HepG2 (cell line): ENCODE results near the gene LRSAM1. TPM values are rescaled to one million over a fixed set of nuclear protein-coding genes. Genes with fewer than 3 reads are reported as not detected.
A peak's percentile ranks its signal among the peaks of the same experiment; 100 is the strongest.

Experiments used
- ATF5 ChIP-seq: sonication (generic); formaldehyde crosslinking; IDR thresholded peaks from 2 replicates; pipeline ENCODE4 v1.4.0; 2020; ENCODE audit warnings: mild to moderate bottlenecking, low read depth, missing genetic modification reagents
- CREM ChIP-seq, 2 experiments: sonication (generic) in 1 of 2; formaldehyde crosslinking in 1 of 2; IDR thresholded peaks; 2 replicates each; pipeline versions ENCODE4 v1.4.0 to v1.6.1; 2016 to 2020; ENCODE audit warnings: antibody characterized with exemption in 1 of 2, mild to moderate bottlenecking in 1 of 2, missing genetic modification reagents in 1 of 2
- DDIT3 ChIP-seq: sonication (generic); formaldehyde crosslinking; IDR thresholded peaks from 2 replicates; pipeline ENCODE4 v1.4.0; 2020; ENCODE audit warnings: mild to moderate bottlenecking, missing genetic modification reagents
- DR1 ChIP-seq: sonication (generic); formaldehyde crosslinking; IDR thresholded peaks from 2 replicates; pipeline ENCODE4 v1.8.0; 2021; ENCODE audit warnings: mild to moderate bottlenecking, missing genetic modification reagents, inconsistent platforms
- EZH2 ChIP-seq: conservative IDR thresholded peaks from 2 replicates; pipeline ENCODE4 v1.6.1; 2012; ENCODE audit warnings: mild to moderate bottlenecking, low read depth, low read length, moderate library complexity
- HDAC6 ChIP-seq: fragments of 200-600 bp; sonication (generic); IDR thresholded peaks from 2 replicates; pipeline ENCODE4 v1.7.0; 2017; ENCODE audit warnings: mild to moderate bottlenecking, antibody characterized with exemption, low read length, low read depth
- HNRNPLL ChIP-seq: fragments of 200-400 bp; formaldehyde crosslinking; IDR thresholded peaks from 2 replicates; pipeline ENCODE4 v1.6.1; 2017; ENCODE audit warnings: mild to moderate bottlenecking, low read depth, low read length; ENCODE audit not compliant: poor library complexity, severe bottlenecking
- KAT7 ChIP-seq: IDR thresholded peaks from 2 replicates; pipeline ENCODE4 v1.6.1; 2018; ENCODE audit warnings: borderline replicate concordance, missing compliant biosample characterization
- KMT2A ChIP-seq: sonication (generic); formaldehyde crosslinking; IDR thresholded peaks from 2 replicates; pipeline ENCODE4 v1.4.0; 2020; ENCODE audit warnings: missing genetic modification reagents
- ZBTB25 ChIP-seq: IDR thresholded peaks from 2 replicates; pipeline ENCODE4 v1.6.1; 2018; ENCODE audit warnings: missing genetic modification reagents
- ZFP36 ChIP-seq: fragments of 150-350 bp; IDR thresholded peaks from 2 replicates; pipeline ENCODE4 v1.6.1; 2018; ENCODE audit warnings: borderline replicate concordance, low read length, low read depth; ENCODE audit not compliant: partially characterized antibody
- ZNF256 ChIP-seq: sonication (generic); formaldehyde crosslinking; conservative IDR thresholded peaks from 2 replicates; pipeline ENCODE4 v1.4.0; 2020; ENCODE audit warnings: missing genetic modification reagents
- ZNF460 ChIP-seq: sonication (generic); formaldehyde crosslinking; IDR thresholded peaks from 2 replicates; pipeline ENCODE4 v1.5.1; 2020; ENCODE audit warnings: missing genetic modification reagents, mild to moderate bottlenecking, borderline replicate concordance
- ZNF556 ChIP-seq: sonication (generic); formaldehyde crosslinking; IDR thresholded peaks from 2 replicates; pipeline ENCODE4 v1.4.0; 2020; ENCODE audit warnings: mild to moderate bottlenecking, missing genetic modification reagents, borderline replicate concordance
- ZNF562 ChIP-seq: sonication (generic); formaldehyde crosslinking; IDR thresholded peaks from 2 replicates; pipeline ENCODE4 v1.8.0; 2022; ENCODE audit warnings: missing genetic modification reagents, borderline replicate concordance
- ZNF574 ChIP-seq: sonication (generic); formaldehyde crosslinking; IDR thresholded peaks from 2 replicates; pipeline ENCODE4 v1.4.0; 2020; ENCODE audit warnings: missing genetic modification reagents
- ZNF639 ChIP-seq: conservative IDR thresholded peaks from 2 replicates; pipeline ENCODE4 v1.6.1; 2018; ENCODE audit warnings: missing genetic modification reagents
- ZNF782 ChIP-seq: sonication (generic); formaldehyde crosslinking; IDR thresholded peaks from 2 replicates; pipeline ENCODE4 v1.4.0; 2020; ENCODE audit warnings: missing genetic modification reagents, mild to moderate bottlenecking, borderline replicate concordance
- polyA plus RNA-seq, 8 experiments: library from polyadenylated mRNA; depleted of rRNA in 3 of 8; stranded (reverse) in 7 of 8; unstranded in 1 of 8; fragments of >200 nt; fragmentation: Illumina TruSeq in 4 of 8; extraction: Trizol in 4 of 8; gene quantifications; 2 replicates each; pipeline versions ENCODE4 v1.2.1 to v1.2.3, GENCODE V29; 2011 to 2016; ENCODE audit warnings: low read depth in 4 of 8, missing spikeins in 1 of 8, mixed read lengths in 1 of 8; ENCODE audit not compliant: insufficient read depth in 1 of 8
- total RNA-seq, 5 experiments: library from RNA; depleted of rRNA; stranded (reverse); fragments of >200 nt; fragmentation: Illumina TruSeq; extraction: Trizol; gene quantifications; 2 replicates each; pipeline ENCODE4 v1.2.3, GENCODE V29; 2016; ENCODE audit warnings: low read depth in 1 of 5
- TF ChIP-seq, protein P1 (sequence below): sonication (generic); formaldehyde crosslinking; IDR thresholded peaks from 2 replicates; pipeline ENCODE4 v1.4.0; 2020; ENCODE audit warnings: missing genetic modification reagents, borderline replicate concordance

The LRSAM1 gene
- total and polyA plus RNA-seq, 2 of the 13 experiments (the other 11 are each of a cell fraction or from before 2014, with no cell fraction given) = 8.7 to 10.2 TPM

- TF ChIP-seq ZNF574 (CRISPR knock-in tag) (peak; percentile 94), ATF5 (CRISPR knock-in tag) (no peak), KAT7 (CRISPR knock-in tag) (peak; percentile 74; the same call in 1 of the 2 replicates), ZNF782 (CRISPR knock-in tag) (0 out of 2 replicates have a peak, but pooled peaks have one; percentile 71), EZH2 (no peak), ZBTB25 (peak; percentile 52; the same call in 1 of the 2 replicates), ZNF639 (CRISPR knock-in tag) (peak; percentile 39; the same call in 1 of the 2 replicates), ZNF562 (CRISPR knock-in tag) (no peak), ZFP36 (no peak), ZNF256 (CRISPR knock-in tag) (no peak; the same call in 1 of the 2 replicates), DR1 (CRISPR knock-in tag) (no peak), ZNF460 (CRISPR knock-in tag) (no peak), ZNF556 (no peak), HDAC6 (no peak), HNRNPLL (peak; percentile 94), CREM (IDR thresholded peaks at IDR 0.05) (peak; percentile 99), CREM (CRISPR knock-in tag; IDR thresholded peaks at IDR 0.05) (peak; percentile 66), DDIT3 (CRISPR knock-in tag) (no peak), KMT2A (peak; percentile 94)
- TF ChIP-seq, protein P1, sequence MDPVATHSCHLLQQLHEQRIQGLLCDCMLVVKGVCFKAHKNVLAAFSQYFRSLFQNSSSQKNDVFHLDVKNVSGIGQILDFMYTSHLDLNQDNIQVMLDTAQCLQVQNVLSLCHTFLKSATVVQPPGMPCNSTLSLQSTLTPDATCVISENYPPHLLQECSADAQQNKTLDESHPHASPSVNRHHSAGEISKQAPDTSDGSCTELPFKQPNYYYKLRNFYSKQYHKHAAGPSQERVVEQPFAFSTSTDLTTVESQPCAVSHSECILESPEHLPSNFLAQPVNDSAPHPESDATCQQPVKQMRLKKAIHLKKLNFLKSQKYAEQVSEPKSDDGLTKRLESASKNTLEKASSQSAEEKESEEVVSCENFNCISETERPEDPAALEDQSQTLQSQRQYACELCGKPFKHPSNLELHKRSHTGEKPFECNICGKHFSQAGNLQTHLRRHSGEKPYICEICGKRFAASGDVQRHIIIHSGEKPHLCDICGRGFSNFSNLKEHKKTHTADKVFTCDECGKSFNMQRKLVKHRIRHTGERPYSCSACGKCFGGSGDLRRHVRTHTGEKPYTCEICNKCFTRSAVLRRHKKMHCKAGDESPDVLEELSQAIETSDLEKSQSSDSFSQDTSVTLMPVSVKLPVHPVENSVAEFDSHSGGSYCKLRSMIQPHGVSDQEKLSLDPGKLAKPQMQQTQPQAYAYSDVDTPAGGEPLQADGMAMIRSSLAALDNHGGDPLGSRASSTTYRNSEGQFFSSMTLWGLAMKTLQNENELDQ (CRISPR knock-in tag) = no peak
Observed at GRCh38 chr9:127423934-127424675, 27.2 kb upstream of the LRSAM1 start, which contains the start of gene ZNF79 (continued).
